Activated T-cell treated with anti-CD3 and anti-CD28 coated beads for 48 hours (primary cell): Measurements from ENCODE around the gene IL17RA.
A peak's percentile ranks its signal among the peaks of the same experiment; 100 is the strongest.

Experiments used
- DNase-seq: peaks from one replicate; pipeline ENCODE4 v3.0.0-alpha.2; 2020; ENCODE audit warnings: low read depth

Gene IL17RA

DNA sequence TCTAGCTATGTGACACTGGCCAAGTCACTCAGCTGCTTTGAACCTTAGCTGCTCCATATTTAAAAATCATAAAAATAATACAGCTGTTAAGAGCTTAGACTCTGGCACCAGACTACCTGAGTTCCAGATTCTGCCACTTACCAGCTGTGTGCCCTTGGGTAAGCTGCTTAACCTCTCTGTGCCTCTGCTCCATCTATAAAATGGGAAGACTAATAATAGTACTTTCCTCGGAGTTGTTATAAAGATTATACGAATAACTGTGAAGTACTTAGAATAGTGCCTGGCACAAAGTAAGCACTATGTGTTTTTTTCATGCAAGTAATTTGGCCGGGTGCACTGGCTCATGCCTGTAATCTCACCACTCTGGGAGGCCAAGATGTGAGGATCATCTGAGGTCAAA lies 72.9 kb downstream of the IL17RA start:
- DNase-seq = no peak

- DNase-seq = no peak
Measured at GRCh38 chr22:17158176-17158567, 73.4 kb downstream of the IL17RA start.

- peak; percentile 84 for DNase-seq
Measured at GRCh38 chr22:17158568-17159503, 74.0 kb downstream of the IL17RA start, which contains the start of gene HDHD5. HDHD5 (minus strand) TSS chr22:17159277; CDS start chr22:17159251, 26 bp downstream.

DNA sequence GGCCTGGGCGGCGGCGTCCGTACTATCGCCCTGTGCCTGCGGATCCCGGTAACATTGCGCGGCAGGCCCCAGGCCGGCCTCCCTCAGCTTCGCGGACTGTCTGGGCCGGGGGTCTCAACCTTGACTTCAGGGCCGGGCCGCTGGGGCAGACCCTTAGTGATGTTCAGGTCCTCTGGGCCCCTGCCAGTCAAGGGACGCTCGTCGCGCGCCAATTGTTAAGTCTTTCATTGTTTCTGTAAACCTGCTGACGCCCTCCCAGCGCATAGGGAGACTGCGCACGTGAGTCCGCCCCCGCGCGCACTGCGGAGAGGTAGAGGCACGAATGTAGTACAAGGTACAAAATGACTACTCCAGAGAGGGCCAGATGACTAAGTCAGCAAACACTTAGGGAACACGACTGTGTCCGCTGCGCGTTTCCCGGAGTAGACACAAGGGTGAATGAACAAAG lies 74.7 kb downstream of the IL17RA start:
- DNase-seq = peak; percentile 75

- no peak for DNase-seq
Measured at GRCh38 chr22:17161991-17162390, 77.2 kb downstream of the IL17RA start.

DNA sequence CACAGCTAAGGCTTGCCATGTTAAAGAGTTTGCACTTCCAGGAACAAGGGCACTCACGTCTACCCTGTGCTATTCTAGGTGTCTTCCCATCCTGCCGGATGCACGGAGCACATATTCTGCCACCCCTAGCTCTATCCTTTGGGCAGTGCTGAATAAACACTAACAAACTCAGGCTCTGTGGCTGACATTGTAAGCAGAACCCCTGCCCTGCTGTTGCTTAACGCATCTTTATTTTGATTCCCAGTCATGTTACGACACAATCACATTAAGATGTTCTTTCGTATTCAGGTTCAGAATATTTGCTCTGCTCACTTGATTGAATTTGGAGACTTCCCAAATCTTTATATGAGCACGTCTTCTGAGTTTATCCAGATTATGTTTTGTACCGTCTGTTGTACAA lies 77.9 kb downstream of the IL17RA start:
- no peak for DNase-seq

DNA sequence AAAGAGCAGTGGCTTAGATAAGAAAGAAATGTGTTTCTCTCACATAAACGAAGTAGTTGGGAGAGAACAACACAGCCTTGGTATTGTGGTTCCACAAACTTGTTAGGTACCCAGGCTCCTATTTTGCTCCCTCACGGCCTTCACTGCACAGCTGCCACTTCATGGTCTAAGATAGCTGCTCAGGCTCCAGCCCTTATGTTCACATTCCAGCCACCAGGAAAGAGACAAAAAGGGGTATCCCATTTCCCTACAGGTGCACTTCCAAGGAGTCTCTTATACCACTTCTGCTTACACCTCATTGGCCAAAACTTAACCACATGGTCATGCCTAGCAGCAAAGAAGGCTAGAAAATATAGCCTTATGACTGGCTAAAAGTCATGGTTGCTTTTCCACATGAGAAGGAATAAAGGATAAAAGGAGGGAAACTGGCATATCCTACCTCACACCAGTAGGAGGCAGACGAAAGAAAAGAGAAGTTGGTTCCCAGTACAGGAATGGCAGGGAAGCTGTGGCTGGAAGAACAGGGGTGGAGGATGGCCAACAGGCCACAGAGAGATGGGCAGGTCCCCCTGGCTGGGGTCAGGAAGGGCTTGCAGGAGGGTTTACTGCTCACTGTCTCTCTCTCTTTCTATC lies 79.7 kb downstream of the IL17RA start:
- DNase-seq = no peak
